Fibroblast of pulmonary artery (primary cell): ENCODE measurements around the gene FEM1C.

ENCODE experiments used
- DNase-seq: peaks from one replicate; pipeline ENCODE4 v3.0.0-alpha.2; 2010; ENCODE audit warnings: low read depth
- H3K4me3 ChIP-seq: replicated peaks from 2 replicates; pipeline ENCODE4 v1.5.1; 2011; ENCODE audit warnings: low read depth, mild to moderate bottlenecking, control low read depth, low read length, moderate library complexity
- CTCF ChIP-seq: IDR thresholded peaks from 2 replicates; pipeline ENCODE4 v1.5.1; 2011; ENCODE audit warnings: mild to moderate bottlenecking, control low read depth, low read length, inconsistent platforms; ENCODE audit errors: missing control alignments

Gene FEM1C

DNA sequence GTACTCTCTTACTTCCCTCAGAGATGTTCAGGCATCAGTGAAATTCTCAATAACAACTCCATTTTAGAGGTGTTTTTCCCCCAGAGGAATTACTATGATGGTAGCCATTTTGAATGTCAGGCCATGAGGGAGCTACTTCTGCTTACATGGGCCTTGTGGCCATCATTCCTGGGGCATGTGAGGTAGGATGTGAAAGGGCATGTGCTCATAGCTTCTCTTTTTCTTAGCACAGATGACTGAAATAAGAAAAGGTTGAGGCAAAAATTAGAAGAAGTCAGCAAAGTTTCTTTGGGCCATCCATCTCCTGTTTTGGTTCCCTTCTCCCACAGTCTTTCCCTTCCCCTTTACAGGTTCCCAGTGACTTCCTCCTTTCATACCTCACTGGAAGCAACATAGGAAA, 68.8 kb downstream of the FEM1C start:
- TF ChIP-seq CTCF = no peak
- H3K4me3 ChIP-seq = no peak overlapping the region
- DNase-seq = no peak

DNA sequence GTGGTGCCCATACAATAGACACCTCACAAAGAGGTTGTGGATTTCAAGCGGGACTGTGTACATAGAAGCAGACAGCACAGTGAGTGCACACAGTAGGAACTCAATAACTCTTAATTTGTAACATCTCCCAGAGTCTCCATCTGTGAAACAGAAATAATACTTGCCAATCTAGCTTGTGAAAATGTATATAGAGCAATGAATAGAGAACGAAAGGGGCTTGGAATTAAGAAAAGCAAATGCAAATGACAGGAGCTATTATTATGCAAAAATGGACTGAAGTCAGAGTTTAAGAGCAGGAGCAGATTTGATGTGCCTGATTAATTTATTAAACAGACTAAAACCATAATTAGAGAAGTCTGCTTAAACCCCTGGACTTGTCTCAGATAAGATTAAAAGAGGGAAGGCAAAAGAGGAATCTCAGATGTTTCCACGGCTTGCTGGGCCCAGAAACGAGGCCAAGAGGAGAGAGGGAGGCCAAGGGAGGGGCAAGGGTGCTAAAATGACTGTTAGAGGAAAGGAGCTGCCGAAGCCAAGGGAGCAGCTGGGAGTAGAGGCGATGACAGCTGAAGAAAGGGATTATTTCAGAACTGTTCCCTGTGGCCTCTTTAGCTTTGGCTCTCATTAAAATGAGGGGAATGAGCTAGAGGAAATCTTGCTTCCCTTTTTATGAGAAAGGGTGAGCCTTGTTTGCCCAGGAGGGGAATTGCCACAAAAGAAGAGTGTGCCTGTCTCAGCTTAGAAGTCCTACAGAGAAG, 72.1 kb downstream of the FEM1C start:
- TF ChIP-seq CTCF = no peak
- DNase-seq = peak; percentile 65

DNA sequence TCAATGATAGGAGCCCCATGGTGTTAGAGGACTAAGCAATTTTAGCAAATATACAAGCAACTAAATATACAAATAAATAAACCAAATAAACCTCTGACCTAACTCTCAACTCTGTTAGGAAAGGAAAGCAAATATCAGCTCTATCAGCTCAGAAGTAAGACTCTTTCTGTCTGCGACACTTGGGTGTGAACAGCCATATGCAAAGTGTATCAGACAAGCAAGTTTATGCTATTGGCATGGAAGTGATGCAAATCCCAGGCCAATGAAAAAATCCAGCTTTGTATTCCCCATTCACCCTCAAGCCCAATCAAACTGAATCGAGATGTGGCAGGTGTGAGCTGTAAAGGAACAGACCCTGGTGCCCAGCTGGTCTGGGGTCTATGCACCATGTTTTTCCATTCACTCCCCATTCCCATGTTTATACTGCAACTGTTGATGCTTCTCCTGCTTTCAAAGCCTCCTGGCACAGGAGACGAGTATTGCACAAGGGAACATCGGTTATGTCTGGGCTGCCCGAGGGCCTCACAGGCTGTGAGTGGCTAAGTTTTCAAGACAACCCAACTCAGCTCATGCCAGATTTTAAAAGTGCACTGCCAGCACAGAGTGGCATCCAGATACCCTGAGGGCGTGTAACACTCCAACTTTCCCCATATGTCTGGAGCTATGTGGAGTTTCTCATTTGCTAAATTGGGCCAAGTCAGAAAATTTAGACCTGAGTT, 73.1 kb downstream of the FEM1C start:
- peak; percentile 53 for DNase-seq
- H3K4me3 ChIP-seq = no peak overlapping the region
- TF ChIP-seq CTCF = no peak

More for the DNA sequence above, 72.1 kb downstream of the FEM1C start:
- no peak overlapping the region for H3K4me3 ChIP-seq

DNA sequence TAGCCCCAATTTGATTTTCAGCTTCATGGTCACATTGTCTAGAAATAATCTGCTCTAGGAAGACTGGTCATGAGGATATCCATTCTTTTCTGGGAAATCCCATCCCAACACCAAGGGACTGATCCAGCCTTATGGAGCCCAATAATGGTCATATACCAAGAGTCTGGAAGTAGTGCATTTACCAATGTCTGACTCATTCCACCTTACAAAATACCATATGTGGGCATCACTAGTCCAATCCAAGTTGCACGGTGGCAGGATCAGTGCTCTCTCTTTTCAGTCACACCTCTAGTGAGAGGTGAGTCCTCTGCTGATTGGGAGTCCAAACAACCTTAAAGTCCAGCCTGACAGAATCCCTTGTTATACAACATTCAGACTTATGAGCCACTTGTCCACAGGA, 73.7 kb downstream of the FEM1C start:
- no peak for DNase-seq
- no peak overlapping the region for H3K4me3 ChIP-seq
- TF ChIP-seq CTCF = no peak
